Measurements from ENCODE around the gene OR1L6.

OR1L6 gene

GRCh38 chr9:122754825-122755224, 12.7 kb downstream of the OR1L6 start:
- H3K27ac ChIP-seq (ENCODE audit: poor library complexity, severe bottlenecking), result no peak overlapping the region
- H3K4me3 ChIP-seq (ENCODE audit: severe bottlenecking), result no peak overlapping the region
- DNase-seq (ENCODE audit: low spot score) (no peak), ATAC-seq (ENCODE audit: low read depth) (no peak)
- peaks cover 3% of the 10 kb centered on the region for H3K9me3 ChIP-seq (ENCODE audit: severe bottlenecking)
- H3K4me1 ChIP-seq (ENCODE audit: insufficient read depth, poor library complexity, severe bottlenecking), result no peaks in the 10 kb centered on the region
- TF ChIP-seq, protein P1, sequence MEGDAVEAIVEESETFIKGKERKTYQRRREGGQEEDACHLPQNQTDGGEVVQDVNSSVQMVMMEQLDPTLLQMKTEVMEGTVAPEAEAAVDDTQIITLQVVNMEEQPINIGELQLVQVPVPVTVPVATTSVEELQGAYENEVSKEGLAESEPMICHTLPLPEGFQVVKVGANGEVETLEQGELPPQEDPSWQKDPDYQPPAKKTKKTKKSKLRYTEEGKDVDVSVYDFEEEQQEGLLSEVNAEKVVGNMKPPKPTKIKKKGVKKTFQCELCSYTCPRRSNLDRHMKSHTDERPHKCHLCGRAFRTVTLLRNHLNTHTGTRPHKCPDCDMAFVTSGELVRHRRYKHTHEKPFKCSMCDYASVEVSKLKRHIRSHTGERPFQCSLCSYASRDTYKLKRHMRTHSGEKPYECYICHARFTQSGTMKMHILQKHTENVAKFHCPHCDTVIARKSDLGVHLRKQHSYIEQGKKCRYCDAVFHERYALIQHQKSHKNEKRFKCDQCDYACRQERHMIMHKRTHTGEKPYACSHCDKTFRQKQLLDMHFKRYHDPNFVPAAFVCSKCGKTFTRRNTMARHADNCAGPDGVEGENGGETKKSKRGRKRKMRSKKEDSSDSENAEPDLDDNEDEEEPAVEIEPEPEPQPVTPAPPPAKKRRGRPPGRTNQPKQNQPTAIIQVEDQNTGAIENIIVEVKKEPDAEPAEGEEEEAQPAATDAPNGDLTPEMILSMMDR (IDR thresholded peaks at IDR 0.05; ENCODE audit: poor library complexity, severe bottlenecking), result no peak
- no peaks in the 10 kb centered on the region for H3K36me3 ChIP-seq (ENCODE audit: low read depth)
- H3K27me3 ChIP-seq (ENCODE audit: insufficient read depth, poor library complexity, severe bottlenecking), result peaks cover 3% of the 10 kb centered on the region

GRCh38 chr9:122767817-122768216, 25.7 kb downstream of the OR1L6 start:
- Histone ChIP-seq H3K4me3 (ENCODE audit: severe bottlenecking) (no peak overlapping the region), H3K9me3 (ENCODE audit: severe bottlenecking) (no peaks in the 10 kb centered on the region), H3K36me3 (ENCODE audit: low read depth) (no peaks in the 10 kb centered on the region), H3K27me3 (ENCODE audit: insufficient read depth, poor library complexity, severe bottlenecking) (no peaks in the 10 kb centered on the region), H3K27ac (ENCODE audit: poor library complexity, severe bottlenecking) (no peak overlapping the region), H3K4me1 (ENCODE audit: insufficient read depth, poor library complexity, severe bottlenecking) (no peaks in the 10 kb centered on the region)
- TF ChIP-seq, protein P1 (IDR thresholded peaks at IDR 0.05; ENCODE audit: poor library complexity, severe bottlenecking), result no peak
- DNase-seq (ENCODE audit: low spot score) (no peak), ATAC-seq (ENCODE audit: low read depth) (no peak)

DNA sequence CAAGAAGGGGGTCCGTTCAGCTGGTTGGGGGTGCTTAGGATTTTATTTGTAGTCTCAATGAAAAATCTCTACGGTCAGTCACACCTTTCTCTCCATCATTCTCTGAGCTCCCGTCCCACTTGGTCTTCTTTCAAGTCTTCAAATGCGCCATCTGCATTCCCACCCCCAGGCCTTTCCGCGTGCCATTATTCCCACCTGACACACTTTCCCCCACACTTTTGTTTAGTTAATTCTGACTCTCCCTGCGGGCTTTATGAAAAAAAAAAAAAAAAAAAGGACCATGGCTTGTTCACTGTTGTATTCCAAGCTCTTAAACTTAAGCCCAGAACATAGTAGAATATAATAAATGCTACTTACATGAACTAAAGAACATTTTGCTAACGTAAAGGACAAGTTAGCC, 34.9 kb downstream of the OR1L6 start:
- no peak for DNase-seq (ENCODE audit: low spot score)
- no peak overlapping the region for H3K27ac ChIP-seq (ENCODE audit: poor library complexity, severe bottlenecking)
- peaks cover 5% of the 10 kb centered on the region for H3K4me1 ChIP-seq (ENCODE audit: insufficient read depth, poor library complexity, severe bottlenecking)
- TF ChIP-seq, protein P1 (IDR thresholded peaks at IDR 0.05; ENCODE audit: poor library complexity, severe bottlenecking), result no peak
- no peaks in the 10 kb centered on the region for H3K9me3 ChIP-seq (ENCODE audit: severe bottlenecking)
- no peak for ATAC-seq (ENCODE audit: low read depth)
- H3K36me3 ChIP-seq (ENCODE audit: low read depth), result no peaks in the 10 kb centered on the region
- no peak overlapping the region for H3K4me3 ChIP-seq (ENCODE audit: severe bottlenecking)
- no peaks in the 10 kb centered on the region for H3K27me3 ChIP-seq (ENCODE audit: insufficient read depth, poor library complexity, severe bottlenecking)

DNA sequence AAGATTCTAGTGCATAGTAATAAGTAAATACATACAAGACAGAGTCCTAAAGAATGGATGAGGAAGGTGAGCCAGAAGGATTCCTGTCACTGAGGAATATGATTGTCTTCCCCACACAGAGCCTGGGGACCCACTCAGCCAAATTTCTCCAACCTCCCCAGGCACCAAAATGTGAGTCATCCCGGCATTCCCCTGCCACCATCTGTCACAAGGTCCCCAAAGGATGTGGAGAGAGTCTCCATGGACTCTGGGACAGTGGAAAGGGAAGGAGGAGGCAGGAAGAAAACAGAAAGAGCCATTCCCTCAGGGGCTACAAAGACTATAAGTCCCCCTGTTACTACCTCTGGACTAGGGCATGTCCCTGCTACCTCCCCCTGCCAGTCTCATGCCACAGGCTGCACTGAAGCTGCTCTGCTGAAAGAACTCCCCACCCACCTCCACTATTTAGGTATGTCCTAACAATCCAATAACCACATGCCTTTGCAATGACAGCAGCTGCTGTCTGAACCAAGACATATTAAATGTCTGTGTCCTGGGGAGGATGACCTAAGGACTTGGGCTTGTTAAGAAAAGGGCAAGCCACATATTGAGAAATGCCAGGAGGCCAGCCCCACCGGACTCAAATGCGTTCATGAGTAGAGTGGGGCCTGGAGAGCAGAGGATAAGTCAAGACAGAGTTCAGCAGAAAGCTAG, 36.0 kb downstream of the OR1L6 start:
- ATAC-seq (ENCODE audit: low read depth), result peak; percentile 92
- Histone ChIP-seq H3K4me3 (ENCODE audit: severe bottlenecking) (no peak overlapping the region), H3K27ac (ENCODE audit: poor library complexity, severe bottlenecking) (peak overlapping the region; percentile 38), H3K36me3 (ENCODE audit: low read depth) (no peaks in the 10 kb centered on the region), H3K9me3 (ENCODE audit: severe bottlenecking) (no peaks in the 10 kb centered on the region), H3K4me1 (ENCODE audit: insufficient read depth, poor library complexity, severe bottlenecking) (peaks cover 5% of the 10 kb centered on the region), H3K27me3 (ENCODE audit: insufficient read depth, poor library complexity, severe bottlenecking) (no peaks in the 10 kb centered on the region)
- DNase-seq (ENCODE audit: low spot score), result no peak
- TF ChIP-seq, protein P1 (IDR thresholded peaks at IDR 0.05; ENCODE audit: poor library complexity, severe bottlenecking), result no peak

GRCh38 chr9:122779181-122779580, 37.1 kb downstream of the OR1L6 start:
- ATAC-seq (ENCODE audit: low read depth) (no peak), DNase-seq (ENCODE audit: low spot score) (no peak)
- H3K27ac ChIP-seq (ENCODE audit: poor library complexity, severe bottlenecking), result peak overlapping the region; percentile 38
- no peak overlapping the region for H3K4me3 ChIP-seq (ENCODE audit: severe bottlenecking)
- TF ChIP-seq, protein P1 (IDR thresholded peaks at IDR 0.05; ENCODE audit: poor library complexity, severe bottlenecking), result no peak
- H3K27me3 ChIP-seq (ENCODE audit: insufficient read depth, poor library complexity, severe bottlenecking), result no peaks in the 10 kb centered on the region
- H3K4me1 ChIP-seq (ENCODE audit: insufficient read depth, poor library complexity, severe bottlenecking), result peaks cover 5% of the 10 kb centered on the region
- no peaks in the 10 kb centered on the region for H3K9me3 ChIP-seq (ENCODE audit: severe bottlenecking)
- no peaks in the 10 kb centered on the region for H3K36me3 ChIP-seq (ENCODE audit: low read depth)

Data from RWPE2 (cell line).